Subcutaneous adipose tissue (tissue), 4 donors: Measurements from ENCODE around the gene CHMP6. TPM values are rescaled to one million over a fixed set of nuclear protein-coding genes. Genes with fewer than 3 reads are reported as not detected.

Experiments
- CTCF ChIP-seq: fragments of 450-650 bp; IDR thresholded peaks from one replicate; pipeline ENCODE4 v1.5.1; 2016; ENCODE audit warnings: low read depth, mild to moderate bottlenecking, control low read depth, antibody characterized with exemption, moderate library complexity
- total RNA-seq, 4 donors: library from RNA; depleted of rRNA; stranded (reverse); fragments of >200 nt; gene quantifications; one replicate each; pipeline ENCODE4 v1.1.0, GENCODE V29; 2016

CHMP6 gene
- total RNA-seq, 4 donors from 2014 or later: 18.2 to 36.9 (median 20.0) TPM

GRCh38 chr17:81037798-81038733 is 46.4 kb downstream of the CHMP6 start:
- no peak for TF ChIP-seq CTCF

- no peak for TF ChIP-seq CTCF
These were observed 47.5 kb downstream of the CHMP6 start for GRCh38 chr17:81039096-81039495.

- no peak for TF ChIP-seq CTCF
These were observed 48.5 kb downstream of the CHMP6 start for GRCh38 chr17:81039854-81040758.

- TF ChIP-seq CTCF: no peak
These were observed 49.2 kb downstream of the CHMP6 start for GRCh38 chr17:81040791-81041337.

- no peak for TF ChIP-seq CTCF
These were observed 51.0 kb downstream of the CHMP6 start for GRCh38 chr17:81042606-81043005.

GRCh38 chr17:81043319-81043724 is 51.7 kb downstream of the CHMP6 start:
- no peak for TF ChIP-seq CTCF
